GM19240 (cell line): ENCODE data around the gene PSMA1.
"Not testable (repeated sequence)": the region's sequence is repeated elsewhere in the genome, so short reads cannot be mapped to it uniquely, and the experiment has no call there.

Experiments
- DNase-seq: peaks from one replicate; pipeline ENCODE4 v3.0.0; 2011; ENCODE audit warnings: low spot score; ENCODE audit not compliant: insufficient read length

PSMA1 gene

GRCh38 chr11:14519917-14520746 lies at the start of gene PSMA1:
PSMA1 (minus strand) TSS chr11:14520386; CDS start chr11:14520299, 87 bp downstream.
- DNase-seq = peak; percentile 52

- DNase-seq = not testable (repeated sequence)
These were observed 49.3 kb upstream of the PSMA1 start for GRCh38 chr11:14569516-14569915.

- no peak for DNase-seq
These were observed 47.0 kb upstream of the PSMA1 start for GRCh38 chr11:14567064-14567651.

GRCh38 chr11:14566331-14567063 lies 46.3 kb upstream of the PSMA1 start:
- no peak for DNase-seq

GRCh38 chr11:14565845-14566244 lies 45.7 kb upstream of the PSMA1 start:
- no peak for DNase-seq

- DNase-seq = no peak
These were observed 35.6 kb upstream of the PSMA1 start for GRCh38 chr11:14555818-14556217.

- DNase-seq = no peak
These were observed 34.8 kb upstream of the PSMA1 start for GRCh38 chr11:14554959-14555358.

- no peak for DNase-seq
These were observed 31.9 kb upstream of the PSMA1 start for GRCh38 chr11:14552089-14552488.

- no peak for DNase-seq
These were observed 31.2 kb upstream of the PSMA1 start for GRCh38 chr11:14551380-14551779.

- no peak for DNase-seq
These were observed 29.7 kb upstream of the PSMA1 start for GRCh38 chr11:14549891-14550290.

GRCh38 chr11:14547440-14547839 lies 27.3 kb upstream of the PSMA1 start:
- DNase-seq = no peak

- no peak for DNase-seq
These were observed 26.5 kb upstream of the PSMA1 start for GRCh38 chr11:14546672-14547071.

GRCh38 chr11:14544611-14545010 lies 24.4 kb upstream of the PSMA1 start:
- DNase-seq = no peak

- DNase-seq = no peak
These were observed 23.1 kb upstream of the PSMA1 start for GRCh38 chr11:14543260-14543659.

- no peak for DNase-seq
These were observed 22.1 kb upstream of the PSMA1 start for GRCh38 chr11:14542324-14542723.

GRCh38 chr11:14541192-14541947 lies 21.2 kb upstream of the PSMA1 start:
- DNase-seq = no peak

- DNase-seq = no peak
These were observed 19.8 kb upstream of the PSMA1 start for GRCh38 chr11:14539982-14540421.

GRCh38 chr11:14538926-14539554 lies 18.9 kb upstream of the PSMA1 start:
- no peak for DNase-seq

GRCh38 chr11:14538271-14538925 lies 18.2 kb upstream of the PSMA1 start:
- DNase-seq = no peak

GRCh38 chr11:14537134-14537599 lies 17.0 kb upstream of the PSMA1 start:
- DNase-seq = peak; percentile 9
